Testis (tissue), 3 donors: ENCODE data around the gene PPIL6. TPM values are rescaled to one million over a fixed set of nuclear protein-coding genes. Genes with fewer than 3 reads are reported as not detected.

Experiments
- DNase-seq: peaks from one replicate; pipeline ENCODE4 v3.0.0-alpha.2; 2019
- H3K27ac ChIP-seq, 2 donors: fragments of 200-600 bp; sonication (generic); one replicate each; pipeline ENCODE4 v1.5.1; 2019
- H3K27me3 ChIP-seq: fragments of 200-600 bp; sonication (generic); one replicate; pipeline ENCODE4 v1.5.1; 2019
- H3K36me3 ChIP-seq: fragments of 200-600 bp; sonication (generic); one replicate; pipeline ENCODE4 v1.5.1; 2017; ENCODE audit warnings: low read depth; ENCODE audit errors: missing control alignments
- H3K4me1 ChIP-seq: fragments of 200-600 bp; sonication (generic); one replicate; pipeline ENCODE4 v1.5.1; 2019
- H3K4me3 ChIP-seq, 2 donors: fragments of 200-600 bp; sonication (generic); one replicate each; pipeline ENCODE4 v1.5.1; 2017 to 2019
- H3K9me3 ChIP-seq: fragments of 200-600 bp; sonication (generic); one replicate; pipeline ENCODE4 v1.5.1; 2017
- CTCF ChIP-seq, 3 experiments: fragments of 450-650 bp in 2 of 3; fragments of 200-600 bp in 1 of 3; sonication (generic) in 1 of 3; IDR thresholded peaks; one replicate each; pipeline ENCODE4 v1.5.1; 2016 to 2019; ENCODE audit warnings: antibody characterized with exemption in 3 of 3, mild to moderate bottlenecking in 2 of 3, moderate library complexity in 1 of 3
- POLR2A ChIP-seq: fragments of 450-650 bp; IDR thresholded peaks from one replicate; pipeline ENCODE4 v1.6.1; 2017; ENCODE audit warnings: antibody characterized with exemption, mild to moderate bottlenecking, moderate library complexity
- WGBS, 2 donors: methylation state at CpG; one replicate each; pipeline ENCODE4 v1.1.5; 2018; 5-methylcytosine and 5-hydroxymethylcytosine counted together
- intact Hi-C: fragments of 100-400 bp; cut with DNase I; formaldehyde crosslinking; loops from one replicate; pipeline ENCODE4 v1.15.1; 2023; ENCODE audit warnings: low total_unique reads
- polyA plus RNA-seq: library from polyadenylated mRNA; stranded (reverse); fragments of 350-450 nt; fragmentation: Illumina TruSeq; extraction: RNeasy Lipid Tissue Mini Kit (QIAGEN cat#74804); gene quantifications from one replicate; pipeline ENCODE4 v1.2.3, GENCODE V29; 2014; ENCODE audit warnings: low read depth, low replicate concordance; ENCODE audit not compliant: insufficient read depth
- total RNA-seq, 2 donors: library from RNA; depleted of rRNA; stranded (reverse); fragments of >200 nt; gene quantifications; one replicate each; pipeline ENCODE4 v1.2.3, GENCODE V29; 2016

Gene PPIL6
- total and polyA plus RNA-seq, 3 donors from 2014 or later, result 15.2 to 54.6 (median 26.7) TPM

DNA sequence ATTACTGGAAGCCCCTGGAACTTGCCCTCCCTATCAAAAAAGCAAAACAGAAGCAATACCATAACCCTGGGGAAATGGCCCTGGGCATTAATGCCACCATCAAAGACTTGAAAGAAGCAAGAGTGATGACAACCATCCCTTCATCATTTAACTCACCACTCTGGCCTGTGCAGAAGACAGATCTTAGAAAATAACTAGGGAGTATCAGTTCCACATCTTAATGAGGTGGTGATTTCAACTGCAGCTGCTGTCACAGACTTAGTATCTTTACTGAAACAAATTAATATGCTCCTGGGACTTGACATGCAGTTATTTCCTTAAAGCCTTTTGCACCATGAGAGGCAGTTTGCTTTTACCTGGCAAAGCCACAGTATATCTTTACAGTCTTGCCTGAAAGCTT is 82.2 kb downstream of the PPIL6 start:
- Histone ChIP-seq H3K4me1 (no peaks in the 10 kb centered on the region), H3K27ac (no peak overlapping the region), H3K36me3 (no peaks in the 10 kb centered on the region), H3K9me3 (no peaks in the 10 kb centered on the region), H3K4me3 (no peak overlapping the region), H3K27me3 (no peaks in the 10 kb centered on the region)
- DNase-seq, result no peak
- intact Hi-C loops, result no loop called here
- TF ChIP-seq CTCF (IDR thresholded peaks at IDR 0.05), result no peak
- TF ChIP-seq POLR2A, result no peak

- intact Hi-C loops, result no loop called here
- no peak for DNase-seq
- no peaks in the 10 kb centered on the region for H3K9me3 ChIP-seq
- H3K4me1 ChIP-seq, result no peaks in the 10 kb centered on the region
- 94 to 95% methylated on average over 3 of the region's 3 CpGs for WGBS, 2 donors
- no peak overlapping the region for H3K4me3 ChIP-seq
- H3K27me3 ChIP-seq, result no peaks in the 10 kb centered on the region
- no peak overlapping the region for H3K27ac ChIP-seq
- H3K36me3 ChIP-seq, result no peaks in the 10 kb centered on the region
- TF ChIP-seq CTCF (IDR thresholded peaks at IDR 0.05) (no peak), POLR2A (no peak)
These were observed 84.2 kb downstream of the PPIL6 start for GRCh38 chr6:109356237-109356636.

DNA sequence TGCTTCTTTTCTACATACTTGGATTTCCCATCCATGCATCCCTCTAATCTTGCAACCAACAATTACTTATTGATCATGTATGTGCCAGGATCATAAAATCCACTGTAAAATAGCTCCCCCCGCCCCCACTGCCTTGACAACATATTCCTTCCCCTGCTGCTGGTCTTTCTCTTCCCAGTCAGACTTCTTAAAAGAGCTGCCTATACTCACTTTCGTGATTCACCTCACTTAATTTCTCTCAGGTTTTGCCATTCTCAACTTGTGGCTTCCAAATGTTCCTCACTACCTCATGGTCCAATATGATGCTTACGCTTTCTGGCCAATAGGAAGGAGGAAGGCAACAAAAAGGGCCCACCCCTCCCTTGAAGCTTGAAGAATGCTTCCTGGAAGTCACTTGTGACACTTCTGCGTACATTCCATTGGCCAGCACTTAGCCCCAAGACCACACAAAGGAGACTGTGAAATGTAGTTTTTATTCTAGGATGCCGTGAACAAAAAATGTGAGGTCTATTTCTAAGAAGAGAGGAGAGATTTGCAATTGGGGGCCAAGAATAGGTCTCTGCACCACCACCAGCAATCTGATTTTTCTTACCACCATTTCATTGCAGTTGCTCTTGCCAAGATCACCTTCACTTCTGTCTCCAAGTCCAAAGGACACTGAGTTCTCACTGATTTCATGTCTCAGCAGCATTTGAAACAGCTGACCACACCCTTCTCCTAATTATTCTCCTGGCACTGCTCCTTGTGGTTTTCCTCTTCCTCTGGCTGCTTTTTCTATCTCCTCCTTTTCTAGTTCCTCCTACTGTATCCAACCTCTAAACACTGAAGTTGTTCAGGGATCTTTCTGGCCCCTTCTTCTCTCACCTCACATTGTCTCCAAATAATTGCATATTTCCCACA is 88.9 kb downstream of the PPIL6 start:
- H3K4me1 ChIP-seq, result peaks cover 8% of the 10 kb centered on the region
- no peaks in the 10 kb centered on the region for H3K9me3 ChIP-seq
- intact Hi-C loops, result no loop called here
- no peak for TF ChIP-seq CTCF (IDR thresholded peaks at IDR 0.05)
- TF ChIP-seq POLR2A, result no peak
- no peak overlapping the region for H3K27ac ChIP-seq
- no peak overlapping the region for H3K4me3 ChIP-seq
- DNase-seq, result peak; percentile 21
- no peaks in the 10 kb centered on the region for H3K27me3 ChIP-seq
- no peaks in the 10 kb centered on the region for H3K36me3 ChIP-seq
- WGBS, 2 donors, result 85 to 91% methylated on average over 5 of the region's 5 CpGs

- DNase-seq, result peak; percentile 21
- no peak for TF ChIP-seq CTCF (IDR thresholded peaks at IDR 0.05)
- no peak for TF ChIP-seq POLR2A
- 51 to 54% methylated on average over 3 of the region's 3 CpGs for WGBS, 2 donors
- intact Hi-C loops, result no loop called here
- Histone ChIP-seq H3K27ac (no peak overlapping the region), H3K4me1 (peaks cover 8% of the 10 kb centered on the region), H3K4me3 (no peak overlapping the region), H3K9me3 (no peaks in the 10 kb centered on the region), H3K27me3 (no peaks in the 10 kb centered on the region), H3K36me3 (no peaks in the 10 kb centered on the region)
These were observed 90.9 kb downstream of the PPIL6 start for GRCh38 chr6:109349419-109349987.
